Measurements from ENCODE around the gene MOXD1.
"Not testable (repeated sequence)": the region's sequence is repeated elsewhere in the genome, so short reads cannot be mapped to it uniquely, and the experiment has no call there.

GRCh38 chr6:132310151-132310550, 91.1 kb downstream of the MOXD1 start:
- TF ChIP-seq EZH2 (IDR thresholded peaks at IDR 0.05; ENCODE audit: borderline replicate concordance); CTCF (IDR thresholded peaks at IDR 0.05; ENCODE audit: poor library complexity); EZH2phosphoT487 (IDR thresholded peaks at IDR 0.05; ENCODE audit: low read depth, severe bottlenecking, unreplicated experiment): not testable (repeated sequence)

Measured in hepatocyte (in vitro differentiated cells).